GM23338 (cell line): Measurements from ENCODE around the gene DUSP8. TPM values are rescaled to one million over a fixed set of nuclear protein-coding genes. Genes with fewer than 3 reads are reported as not detected.

Source experiments
- ATAC-seq: fragments of 200-7000 bp; cut with Tn5 transposase; 3 replicates; pipeline ENCODE4 v1.9.1; 2020
- DNase-seq: peaks from one replicate; pipeline ENCODE4 v3.0.0-alpha.2; 2015; ENCODE audit warnings: low spot score
- H2AFZ ChIP-seq: fragments of 200-600 bp; sonication (generic); 2 replicates; pipeline ENCODE4 v1.8.0; 2016; ENCODE audit warnings: antibody characterized with exemption, mild to moderate bottlenecking, moderate library complexity
- H3F3A ChIP-seq: fragments of 200-600 bp; sonication (generic); replicated peaks from 2 replicates; pipeline ENCODE4 v1.8.0; 2017; ENCODE audit warnings: antibody characterized with exemption, mixed run types, low read depth
- H3K27ac ChIP-seq: fragments of 200-600 bp; sonication (generic); 2 replicates; pipeline ENCODE4 v1.6.1; 2016; ENCODE audit warnings: low read depth
- H3K27me3 ChIP-seq: fragments of 200-600 bp; sonication (generic); 2 replicates; pipeline ENCODE4 v1.8.0; 2016; ENCODE audit warnings: mild to moderate bottlenecking, mixed run types, moderate library complexity; ENCODE audit not compliant: insufficient read depth
- H3K36me3 ChIP-seq: fragments of 200-600 bp; sonication (generic); 2 replicates; pipeline ENCODE4 v1.8.0; 2016; ENCODE audit warnings: mild to moderate bottlenecking; ENCODE audit not compliant: insufficient read depth
- H3K4me1 ChIP-seq: fragments of 200-600 bp; sonication (generic); 2 replicates; pipeline ENCODE4 v1.8.0; 2016; ENCODE audit warnings: mild to moderate bottlenecking, moderate library complexity; ENCODE audit not compliant: insufficient read depth
- H3K4me2 ChIP-seq: fragments of 200-600 bp; sonication (generic); 2 replicates; pipeline ENCODE4 v1.7.1; 2017; ENCODE audit warnings: mixed run types
- H3K4me3 ChIP-seq: fragments of 200-600 bp; sonication (generic); 2 replicates; pipeline ENCODE4 v1.6.1; 2016; ENCODE audit warnings: mixed run types
- H3K79me2 ChIP-seq: fragments of 200-600 bp; sonication (generic); replicated peaks from 2 replicates; pipeline ENCODE4 v1.8.0; 2017; ENCODE audit warnings: mild to moderate bottlenecking; ENCODE audit not compliant: insufficient read depth
- H3K9me2 ChIP-seq: fragments of 200-600 bp; sonication (generic); 2 replicates; pipeline ENCODE4 v1.8.0; 2017; ENCODE audit not compliant: insufficient read depth
- H4K20me1 ChIP-seq: fragments of 200-600 bp; sonication (generic); replicated peaks from 2 replicates; pipeline ENCODE4 v1.8.0; 2017; ENCODE audit warnings: mild to moderate bottlenecking; ENCODE audit not compliant: insufficient read depth
- H3K27ac Mint-ChIP-seq: 2 replicates; pipeline ENCODE4 v1.8.0; 2020; ENCODE audit warnings: inconsistent platforms, mild to moderate bottlenecking, moderate library complexity, mixed read lengths
- H3K27me3 Mint-ChIP-seq: 3 replicates; pipeline ENCODE4 v1.8.0; 2022; ENCODE audit warnings: low read depth, mild to moderate bottlenecking, moderate library complexity, mixed read lengths, inconsistent platforms; ENCODE audit not compliant: insufficient read depth, poor library complexity
- H3K36me3 Mint-ChIP-seq: 3 replicates; pipeline ENCODE4 v1.8.0; 2021; ENCODE audit warnings: low read depth, mild to moderate bottlenecking, inconsistent platforms, moderate library complexity, mixed read lengths
- H3K4me1 Mint-ChIP-seq: 3 replicates; pipeline ENCODE4 v1.8.0; 2020; ENCODE audit warnings: mild to moderate bottlenecking, inconsistent platforms, mixed read lengths
- H3K4me3 Mint-ChIP-seq: 3 replicates; pipeline ENCODE4 v1.8.0; 2021; ENCODE audit warnings: moderate library complexity, mild to moderate bottlenecking, inconsistent platforms, mixed read lengths
- H3K9me3 Mint-ChIP-seq: 3 replicates; pipeline ENCODE4 v1.8.0; 2020; ENCODE audit warnings: moderate library complexity, mild to moderate bottlenecking, inconsistent platforms, mixed read lengths
- CREB1 ChIP-seq: fragments of 250-450 bp; sonication (Bioruptor Pico); IDR thresholded peaks from 2 replicates; pipeline ENCODE4 v1.5.0; 2020; ENCODE audit warnings: low read depth, mild to moderate bottlenecking, moderate library complexity
- JUNB ChIP-seq: IDR thresholded peaks from one replicate; pipeline ENCODE4 v1.6.1; 2016; ENCODE audit warnings: antibody characterized with exemption; ENCODE audit not compliant: unreplicated experiment
- STAT1 ChIP-seq: IDR thresholded peaks from one replicate; pipeline ENCODE4 v1.6.1; 2016; ENCODE audit warnings: antibody characterized with exemption; ENCODE audit not compliant: unreplicated experiment
- ZNF331 ChIP-seq: fragments of 250-450 bp; sonication (Bioruptor Pico); IDR thresholded peaks from 2 replicates; pipeline ENCODE4 v1.5.0; 2020; ENCODE audit warnings: low read depth, mild to moderate bottlenecking, moderate library complexity
- polyA plus RNA-seq: library from polyadenylated mRNA; unstranded; fragments of >200 nt; fragmentation: Nextera tagmentation; extraction: Ambion mirVana; gene quantifications from 2 replicates; pipeline ENCODE4 v1.2.1, GENCODE V29; 2016
- total RNA-seq: library from RNA; depleted of rRNA; stranded (reverse); fragments of >200 nt; shearing (Covaris generic); gene quantifications from 2 replicates; pipeline ENCODE4 v1.2.3, GENCODE V29; 2014
- TF ChIP-seq, protein P1 (sequence below), 2 experiments: fragments of 200-600 bp in 1 of 2; sonication (generic) in 1 of 2; conservative IDR thresholded peaks; 2 replicates each; pipeline versions ENCODE4 v1.5.1 to v1.6.1; 2016 to 2017; ENCODE audit warnings: antibody characterized with exemption in 2 of 2, low read depth in 2 of 2, mild to moderate bottlenecking in 2 of 2, moderate library complexity in 1 of 2
- TF ChIP-seq, protein P2 (sequence below): IDR thresholded peaks from one replicate; pipeline ENCODE4 v1.6.1; 2018; ENCODE audit warnings: antibody characterized with exemption; ENCODE audit not compliant: unreplicated experiment
- TF ChIP-seq, protein P3 (sequence below): IDR thresholded peaks from 2 replicates; pipeline ENCODE4 v1.6.1; 2016; ENCODE audit warnings: antibody characterized with exemption

DUSP8 gene
- total and polyA plus RNA-seq, 2 experiments from 2014 or later: 1.1 TPM

DNA sequence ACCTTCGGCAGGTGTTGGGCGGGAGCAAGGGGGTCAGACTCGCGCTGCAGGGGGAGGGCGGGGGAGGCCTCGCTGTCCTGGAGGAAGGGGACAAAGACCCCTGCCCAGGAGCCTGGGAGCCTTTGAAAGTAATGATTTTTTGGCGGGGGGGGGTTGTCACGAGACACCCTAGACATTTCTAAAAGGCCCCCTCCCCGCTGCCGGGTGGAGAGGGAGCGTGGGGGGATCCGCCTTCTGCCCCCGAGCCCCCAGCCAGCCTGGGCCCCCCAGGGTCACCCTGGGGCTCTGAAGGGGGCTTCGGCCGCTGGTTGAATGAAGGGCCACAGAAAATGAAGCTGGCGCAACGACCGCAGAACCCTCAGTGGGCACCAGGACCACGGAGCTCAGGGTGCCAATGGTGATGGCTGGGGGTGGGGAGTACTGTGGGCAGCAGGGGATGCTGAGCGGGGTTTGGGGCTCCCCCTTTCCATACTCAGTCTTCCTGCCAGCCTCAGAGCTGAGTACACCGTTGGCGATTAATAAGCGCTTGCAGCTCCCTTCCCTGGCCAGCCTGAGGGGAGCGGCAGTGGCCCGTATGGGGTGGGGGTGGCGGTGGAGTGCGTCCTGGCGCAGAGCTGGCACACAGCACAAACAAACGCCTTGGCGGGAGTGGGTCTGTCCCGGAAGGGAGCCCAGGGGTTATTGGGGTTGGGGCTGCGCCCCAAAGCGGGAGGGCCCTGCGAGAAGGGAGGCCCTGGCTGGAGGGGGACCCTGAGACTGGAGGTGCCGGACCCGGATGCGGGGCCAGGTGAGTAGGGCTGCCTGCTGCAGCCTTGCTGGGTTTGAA is 1.2 kb upstream of the DUSP8 start (continued):
- TF ChIP-seq, protein P1, sequence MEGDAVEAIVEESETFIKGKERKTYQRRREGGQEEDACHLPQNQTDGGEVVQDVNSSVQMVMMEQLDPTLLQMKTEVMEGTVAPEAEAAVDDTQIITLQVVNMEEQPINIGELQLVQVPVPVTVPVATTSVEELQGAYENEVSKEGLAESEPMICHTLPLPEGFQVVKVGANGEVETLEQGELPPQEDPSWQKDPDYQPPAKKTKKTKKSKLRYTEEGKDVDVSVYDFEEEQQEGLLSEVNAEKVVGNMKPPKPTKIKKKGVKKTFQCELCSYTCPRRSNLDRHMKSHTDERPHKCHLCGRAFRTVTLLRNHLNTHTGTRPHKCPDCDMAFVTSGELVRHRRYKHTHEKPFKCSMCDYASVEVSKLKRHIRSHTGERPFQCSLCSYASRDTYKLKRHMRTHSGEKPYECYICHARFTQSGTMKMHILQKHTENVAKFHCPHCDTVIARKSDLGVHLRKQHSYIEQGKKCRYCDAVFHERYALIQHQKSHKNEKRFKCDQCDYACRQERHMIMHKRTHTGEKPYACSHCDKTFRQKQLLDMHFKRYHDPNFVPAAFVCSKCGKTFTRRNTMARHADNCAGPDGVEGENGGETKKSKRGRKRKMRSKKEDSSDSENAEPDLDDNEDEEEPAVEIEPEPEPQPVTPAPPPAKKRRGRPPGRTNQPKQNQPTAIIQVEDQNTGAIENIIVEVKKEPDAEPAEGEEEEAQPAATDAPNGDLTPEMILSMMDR (conservative IDR thresholded peaks at IDR 0.05; ENCODE audit: low read depth in 2 of 2): no peak
- TF ChIP-seq STAT1 (no peak), CREB1 (no peak)
- TF ChIP-seq, protein P2, sequence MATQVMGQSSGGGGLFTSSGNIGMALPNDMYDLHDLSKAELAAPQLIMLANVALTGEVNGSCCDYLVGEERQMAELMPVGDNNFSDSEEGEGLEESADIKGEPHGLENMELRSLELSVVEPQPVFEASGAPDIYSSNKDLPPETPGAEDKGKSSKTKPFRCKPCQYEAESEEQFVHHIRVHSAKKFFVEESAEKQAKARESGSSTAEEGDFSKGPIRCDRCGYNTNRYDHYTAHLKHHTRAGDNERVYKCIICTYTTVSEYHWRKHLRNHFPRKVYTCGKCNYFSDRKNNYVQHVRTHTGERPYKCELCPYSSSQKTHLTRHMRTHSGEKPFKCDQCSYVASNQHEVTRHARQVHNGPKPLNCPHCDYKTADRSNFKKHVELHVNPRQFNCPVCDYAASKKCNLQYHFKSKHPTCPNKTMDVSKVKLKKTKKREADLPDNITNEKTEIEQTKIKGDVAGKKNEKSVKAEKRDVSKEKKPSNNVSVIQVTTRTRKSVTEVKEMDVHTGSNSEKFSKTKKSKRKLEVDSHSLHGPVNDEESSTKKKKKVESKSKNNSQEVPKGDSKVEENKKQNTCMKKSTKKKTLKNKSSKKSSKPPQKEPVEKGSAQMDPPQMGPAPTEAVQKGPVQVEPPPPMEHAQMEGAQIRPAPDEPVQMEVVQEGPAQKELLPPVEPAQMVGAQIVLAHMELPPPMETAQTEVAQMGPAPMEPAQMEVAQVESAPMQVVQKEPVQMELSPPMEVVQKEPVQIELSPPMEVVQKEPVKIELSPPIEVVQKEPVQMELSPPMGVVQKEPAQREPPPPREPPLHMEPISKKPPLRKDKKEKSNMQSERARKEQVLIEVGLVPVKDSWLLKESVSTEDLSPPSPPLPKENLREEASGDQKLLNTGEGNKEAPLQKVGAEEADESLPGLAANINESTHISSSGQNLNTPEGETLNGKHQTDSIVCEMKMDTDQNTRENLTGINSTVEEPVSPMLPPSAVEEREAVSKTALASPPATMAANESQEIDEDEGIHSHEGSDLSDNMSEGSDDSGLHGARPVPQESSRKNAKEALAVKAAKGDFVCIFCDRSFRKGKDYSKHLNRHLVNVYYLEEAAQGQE: no peak

DNA sequence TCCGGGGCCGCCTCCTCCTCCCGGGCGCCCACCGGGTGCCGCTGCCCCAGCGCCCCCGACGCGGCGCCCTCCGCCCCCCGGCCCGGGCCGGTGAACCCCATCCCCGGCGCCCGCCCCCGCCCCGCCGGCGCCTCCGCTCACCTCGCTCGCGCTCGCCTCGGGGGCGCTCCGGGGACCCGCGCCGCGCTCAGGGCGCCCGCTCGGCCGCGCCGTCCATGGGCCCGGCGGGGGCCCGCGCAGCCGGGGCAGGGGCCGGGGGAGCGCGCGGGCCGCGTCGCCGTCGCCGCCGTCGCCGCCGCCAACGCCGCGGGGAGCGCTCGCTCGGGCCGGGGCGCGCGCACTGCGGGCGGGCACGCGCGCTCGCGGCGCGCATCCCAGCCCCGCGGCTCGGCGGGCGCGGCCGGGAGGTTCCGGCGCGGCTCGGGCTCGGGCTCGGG is 293 bp downstream of the DUSP8 start:
- Histone ChIP-seq H3K4me3 (peak overlapping the region; percentile 58), H3F3A (peaks cover 8% of the 10 kb centered on the region; the same call in 1 of the 2 replicates), H3K79me2 (no peaks in the 10 kb centered on the region), H3K27ac (no peak overlapping the region), H4K20me1 (no peaks in the 10 kb centered on the region), H2AFZ (no peak overlapping the region), H3K9me2 (no peaks in the 10 kb centered on the region), H3K4me1 (peaks cover 32% of the 10 kb centered on the region), H3K27me3 (peaks cover 63% of the 10 kb centered on the region), H3K36me3 (no peaks in the 10 kb centered on the region), H3K4me2 (0 out of 2 replicates have a peak overlapping the region, but pooled peaks have one; percentile 86)
- H3K4me3 Mint-ChIP-seq: no peak overlapping the region
- TF ChIP-seq JUNB (no peak), ZNF331 (CRISPR knock-in tag) (no peak), STAT1 (no peak)
- TF ChIP-seq, protein P3, sequence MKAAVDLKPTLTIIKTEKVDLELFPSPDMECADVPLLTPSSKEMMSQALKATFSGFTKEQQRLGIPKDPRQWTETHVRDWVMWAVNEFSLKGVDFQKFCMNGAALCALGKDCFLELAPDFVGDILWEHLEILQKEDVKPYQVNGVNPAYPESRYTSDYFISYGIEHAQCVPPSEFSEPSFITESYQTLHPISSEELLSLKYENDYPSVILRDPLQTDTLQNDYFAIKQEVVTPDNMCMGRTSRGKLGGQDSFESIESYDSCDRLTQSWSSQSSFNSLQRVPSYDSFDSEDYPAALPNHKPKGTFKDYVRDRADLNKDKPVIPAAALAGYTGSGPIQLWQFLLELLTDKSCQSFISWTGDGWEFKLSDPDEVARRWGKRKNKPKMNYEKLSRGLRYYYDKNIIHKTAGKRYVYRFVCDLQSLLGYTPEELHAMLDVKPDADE: no peak
- H3K27ac Mint-ChIP-seq: no peak overlapping the region
- ATAC-seq (no peak), DNase-seq (no peak)
- peaks cover 21% of the 10 kb centered on the region for H3K4me1 Mint-ChIP-seq
- no peaks in the 10 kb centered on the region for H3K36me3 Mint-ChIP-seq
- H3K9me3 Mint-ChIP-seq: no peaks in the 10 kb centered on the region
- H3K27me3 Mint-ChIP-seq: peaks cover 55% of the 10 kb centered on the region
